GM18867 (cell line): ENCODE measurements around the gene BHLHE23.
"Not testable (repeated sequence)": the region's sequence is repeated elsewhere in the genome, so short reads cannot be mapped to it uniquely, and the experiment has no call there.

Experiments
- ATAC-seq: cut with Tn5 transposase; IDR thresholded peaks from one replicate; pipeline ENCODE4 v1.9.1; 2021; ENCODE audit warnings: mild to moderate bottlenecking, moderate library complexity; ENCODE audit not compliant: unreplicated experiment

The BHLHE23 gene

DNA sequence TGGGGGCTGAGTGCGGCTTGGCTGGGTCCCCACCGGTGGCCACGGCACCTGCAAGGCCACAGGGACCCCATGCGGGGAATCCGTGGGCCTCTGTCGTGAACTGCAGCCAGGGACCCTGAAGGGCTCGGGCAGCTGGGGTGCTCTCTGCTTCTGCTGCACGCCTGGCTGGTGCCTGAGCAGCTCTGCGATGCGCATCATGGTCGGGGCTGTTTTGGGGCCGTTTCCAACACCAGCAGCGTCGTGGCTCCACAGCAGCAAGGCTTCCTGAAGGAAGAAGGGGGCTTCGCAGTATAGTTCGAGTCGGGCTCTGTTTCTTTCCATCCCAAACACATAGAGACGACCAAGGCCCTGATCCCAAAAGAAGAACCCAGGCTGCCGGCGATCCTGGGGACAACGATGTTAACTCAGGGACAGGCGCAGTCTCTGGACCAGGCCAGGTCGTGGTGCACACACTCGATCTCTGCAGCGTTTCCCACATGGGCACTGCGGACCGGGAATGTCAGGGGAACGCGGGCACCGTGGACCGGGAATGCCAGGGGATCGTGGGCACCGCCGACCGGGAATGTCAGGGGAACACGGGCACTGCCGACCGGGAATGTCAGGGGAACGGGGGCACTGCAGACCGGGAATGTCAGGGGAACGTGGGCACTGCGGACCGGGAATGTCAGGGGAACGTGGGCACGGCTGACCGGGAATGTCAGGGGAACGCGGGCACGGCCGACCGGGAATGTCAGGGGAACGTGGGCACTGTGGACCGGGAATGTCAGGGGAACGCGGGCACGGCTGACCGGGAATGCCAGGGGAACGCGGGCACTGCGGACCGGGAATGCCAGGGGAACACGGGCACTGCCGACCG lies 36.8 kb upstream of the BHLHE23 start:
- no peak for ATAC-seq

DNA sequence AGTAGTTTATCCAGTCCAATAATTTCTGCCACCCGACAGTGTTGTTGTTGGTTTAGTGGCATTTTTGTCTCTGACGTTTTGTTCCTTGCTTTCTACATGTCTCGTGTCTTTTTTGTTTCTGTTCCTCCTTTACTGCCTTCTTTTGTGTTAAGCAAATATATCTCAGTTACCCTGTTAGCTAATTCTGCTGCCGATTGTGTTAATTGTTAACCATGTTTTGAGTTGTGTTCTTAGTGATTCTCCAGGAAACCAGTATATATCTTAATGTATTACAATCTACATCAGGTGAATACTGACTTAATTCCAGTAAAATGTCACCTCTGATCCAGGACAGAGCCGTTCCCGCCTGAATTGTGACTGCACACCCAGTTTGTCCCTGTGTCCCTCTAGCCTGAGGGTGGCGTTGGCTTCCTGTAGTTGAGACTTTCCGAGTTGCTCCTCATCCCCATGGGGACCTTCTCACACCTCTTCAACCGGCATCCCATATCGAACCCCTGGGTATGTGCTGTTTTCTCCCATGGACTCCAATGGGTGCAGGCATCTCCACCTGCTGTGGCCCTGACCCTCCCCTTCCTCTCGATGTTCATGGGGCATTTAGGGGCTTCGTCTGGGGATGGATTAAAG lies 35.8 kb upstream of the BHLHE23 start:
- no peak for ATAC-seq

DNA sequence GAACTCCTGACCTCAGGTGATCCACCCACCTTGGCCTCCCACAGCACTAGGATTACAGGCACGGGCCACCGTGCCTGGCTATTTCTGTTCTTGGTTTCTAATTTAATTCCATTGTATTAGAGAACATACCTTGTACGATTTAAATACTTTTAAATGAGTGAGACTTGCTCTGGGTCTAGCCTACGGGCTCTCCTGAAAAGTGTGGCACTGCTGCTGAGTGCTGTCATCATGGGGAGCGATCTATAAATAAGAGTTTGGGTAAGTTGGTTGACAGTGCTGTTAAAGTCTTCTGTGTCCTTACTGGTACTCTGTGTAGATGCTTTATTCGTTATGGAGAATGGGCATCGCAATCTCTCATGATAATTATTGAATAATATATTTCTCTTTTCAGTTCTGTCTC lies 35.0 kb upstream of the BHLHE23 start:
- no peak for ATAC-seq

DNA sequence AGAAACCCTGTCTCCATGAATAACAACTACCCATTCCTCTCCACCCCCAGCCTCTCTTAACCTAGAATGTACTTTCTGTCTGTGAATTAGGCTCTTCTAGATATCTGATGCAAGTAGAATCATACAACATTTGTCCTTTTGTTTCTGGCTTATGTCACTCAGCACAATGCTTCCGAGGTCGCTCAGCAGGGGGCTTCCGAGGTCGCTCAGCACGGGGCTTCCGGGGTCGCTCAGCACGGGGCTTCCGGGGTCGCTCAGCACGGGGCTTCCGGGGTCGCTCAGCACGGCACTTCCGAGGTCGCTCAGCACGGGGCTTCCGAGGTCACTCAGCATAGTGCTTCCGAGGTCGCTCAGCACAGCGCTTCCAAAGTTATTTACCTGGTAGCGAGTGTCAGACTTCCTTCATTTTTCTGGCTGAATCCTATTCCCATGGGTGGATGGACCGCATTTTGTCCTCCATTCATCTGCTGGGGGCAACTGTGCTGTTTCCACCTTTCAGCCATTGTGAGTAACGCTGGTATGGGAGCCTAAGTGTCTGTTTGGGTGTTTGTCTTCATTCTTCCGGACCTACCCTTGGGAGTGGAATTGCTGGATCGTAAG lies 31.0 kb upstream of the BHLHE23 start:
- no peak for ATAC-seq

DNA sequence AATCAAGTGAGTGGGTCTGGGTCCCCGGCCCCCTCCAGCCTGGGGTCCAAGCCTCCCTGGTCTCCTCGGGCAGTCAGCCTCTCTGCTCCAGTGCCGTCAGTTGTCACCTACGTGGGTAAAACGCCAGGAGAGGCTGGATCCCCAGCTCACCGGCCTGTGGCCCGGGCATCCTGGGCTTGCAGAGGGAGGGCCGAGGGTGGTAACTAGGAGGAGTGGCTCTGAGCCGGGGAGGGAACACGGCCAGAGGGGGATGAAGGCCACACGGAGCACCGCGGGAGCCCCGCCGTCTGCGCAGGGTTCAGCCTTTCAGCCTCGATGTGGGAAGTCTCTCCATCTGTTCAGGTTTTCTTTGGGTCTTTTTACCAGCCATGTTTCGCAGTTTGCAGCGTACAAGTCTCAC lies 29.5 kb upstream of the BHLHE23 start:
- no peak for ATAC-seq

DNA sequence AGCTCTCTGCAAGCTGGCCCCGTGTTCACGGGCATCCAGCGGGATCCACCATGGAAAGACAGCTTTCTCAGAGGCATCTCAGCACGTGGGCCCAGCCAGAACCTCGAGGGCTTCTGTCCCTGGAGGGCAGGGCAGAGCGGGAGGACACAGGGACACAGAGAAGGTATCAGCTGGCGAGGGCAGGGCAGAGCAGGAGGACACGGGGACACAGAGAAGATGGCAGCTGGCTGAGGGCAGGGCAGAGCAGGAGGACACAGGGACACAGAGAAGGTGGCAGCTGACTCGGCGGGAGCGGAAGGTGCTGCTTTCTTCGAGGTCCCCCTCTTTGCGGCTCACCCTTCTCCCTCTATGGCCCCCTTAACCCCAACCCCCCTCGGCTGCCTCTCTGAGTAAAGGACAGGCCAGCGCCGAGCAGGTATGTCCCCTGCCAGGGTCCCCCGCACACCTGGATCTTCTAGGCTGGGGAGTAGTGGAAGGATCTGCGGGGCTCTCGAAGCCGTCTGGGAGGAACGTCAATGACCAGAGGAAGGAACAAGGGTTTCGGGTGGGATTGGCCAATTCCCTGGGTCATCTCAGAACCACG lies 28.9 kb upstream of the BHLHE23 start:
- ATAC-seq, result no peak

DNA sequence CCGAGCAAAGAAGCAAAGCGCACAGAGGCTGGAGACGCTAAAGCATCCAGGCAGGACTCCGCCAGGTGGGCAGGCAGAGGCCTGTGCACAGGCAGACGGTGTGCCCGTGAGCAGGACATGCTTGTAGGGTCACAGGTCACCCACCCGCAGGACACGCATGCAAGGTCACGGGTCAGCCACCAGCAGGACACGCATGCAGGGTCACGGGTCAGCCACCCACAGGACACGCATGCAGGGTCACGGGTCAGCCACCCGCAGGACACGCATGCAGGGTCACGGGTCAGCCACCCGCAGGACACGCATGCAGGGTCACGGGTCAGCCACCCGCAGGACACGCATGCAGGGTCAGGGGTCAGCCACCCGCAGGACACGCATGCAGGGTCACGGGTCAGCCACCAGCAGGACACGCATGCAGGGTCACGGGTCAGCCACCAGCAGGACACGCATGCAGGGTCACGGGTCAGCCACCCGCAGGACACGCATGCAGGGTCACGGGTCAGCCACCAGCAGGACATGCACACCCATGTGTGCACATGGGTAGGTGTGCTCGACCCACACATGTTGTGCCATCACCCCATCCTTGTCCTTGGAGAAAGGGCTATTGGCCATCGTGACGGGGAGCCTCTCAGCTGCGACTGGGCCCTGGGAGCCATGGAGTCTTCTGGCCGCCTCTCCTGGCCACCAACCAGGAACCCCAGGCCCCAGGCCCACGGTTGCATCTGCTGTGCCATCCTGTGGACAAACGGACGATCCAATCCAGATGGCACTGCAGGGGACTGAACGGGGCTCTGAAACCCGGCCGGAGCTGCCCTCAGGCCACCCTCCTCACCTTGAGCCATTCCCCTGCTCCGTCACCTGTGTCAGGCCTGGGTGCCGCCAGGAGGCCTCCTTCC lies 28.2 kb upstream of the BHLHE23 start:
- ATAC-seq, result not testable (repeated sequence)

DNA sequence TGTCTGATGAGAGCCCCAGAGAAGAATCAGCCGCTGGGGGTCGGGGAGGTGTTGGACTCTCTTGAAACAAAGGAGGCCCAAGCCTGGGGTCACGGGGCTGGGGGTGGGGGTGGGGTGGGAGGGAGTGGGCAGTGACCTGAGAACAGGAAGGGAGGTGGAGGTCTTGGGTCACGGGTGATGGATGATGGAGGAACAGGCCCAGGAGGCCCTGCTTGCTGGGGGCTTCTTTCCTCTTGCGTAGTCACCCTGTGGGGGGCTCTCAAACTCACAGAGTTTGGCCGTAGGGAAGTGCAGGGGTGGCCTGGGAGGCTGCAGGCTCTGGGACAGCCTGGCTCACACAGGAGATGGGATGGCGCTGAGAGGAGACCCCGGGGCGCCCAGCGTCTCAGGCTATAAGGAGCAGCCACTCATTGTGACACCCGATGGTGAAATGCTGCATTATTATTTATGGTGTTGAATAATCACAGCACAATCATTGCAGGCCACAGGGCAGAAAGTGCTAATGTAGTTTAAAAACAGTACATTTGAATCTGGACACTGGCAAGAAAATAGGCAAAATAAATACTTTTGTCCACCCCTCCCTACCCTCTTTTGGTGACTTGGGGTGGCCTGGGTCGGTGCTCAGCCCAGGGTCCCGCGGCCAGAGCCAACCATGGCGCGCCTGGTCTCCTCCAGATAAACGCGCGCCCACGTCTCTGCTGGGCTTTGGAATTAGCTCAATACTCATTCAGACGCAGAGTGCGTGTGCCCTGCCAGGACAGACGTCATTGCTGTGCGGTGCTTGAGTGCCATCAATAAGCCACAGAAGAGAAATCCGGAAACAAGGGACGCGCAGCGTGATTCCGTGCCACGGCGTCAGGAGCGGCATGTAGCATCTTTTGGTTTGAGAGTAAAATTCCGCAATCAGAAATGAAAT lies 27.3 kb upstream of the BHLHE23 start:
- ATAC-seq, result no peak

DNA sequence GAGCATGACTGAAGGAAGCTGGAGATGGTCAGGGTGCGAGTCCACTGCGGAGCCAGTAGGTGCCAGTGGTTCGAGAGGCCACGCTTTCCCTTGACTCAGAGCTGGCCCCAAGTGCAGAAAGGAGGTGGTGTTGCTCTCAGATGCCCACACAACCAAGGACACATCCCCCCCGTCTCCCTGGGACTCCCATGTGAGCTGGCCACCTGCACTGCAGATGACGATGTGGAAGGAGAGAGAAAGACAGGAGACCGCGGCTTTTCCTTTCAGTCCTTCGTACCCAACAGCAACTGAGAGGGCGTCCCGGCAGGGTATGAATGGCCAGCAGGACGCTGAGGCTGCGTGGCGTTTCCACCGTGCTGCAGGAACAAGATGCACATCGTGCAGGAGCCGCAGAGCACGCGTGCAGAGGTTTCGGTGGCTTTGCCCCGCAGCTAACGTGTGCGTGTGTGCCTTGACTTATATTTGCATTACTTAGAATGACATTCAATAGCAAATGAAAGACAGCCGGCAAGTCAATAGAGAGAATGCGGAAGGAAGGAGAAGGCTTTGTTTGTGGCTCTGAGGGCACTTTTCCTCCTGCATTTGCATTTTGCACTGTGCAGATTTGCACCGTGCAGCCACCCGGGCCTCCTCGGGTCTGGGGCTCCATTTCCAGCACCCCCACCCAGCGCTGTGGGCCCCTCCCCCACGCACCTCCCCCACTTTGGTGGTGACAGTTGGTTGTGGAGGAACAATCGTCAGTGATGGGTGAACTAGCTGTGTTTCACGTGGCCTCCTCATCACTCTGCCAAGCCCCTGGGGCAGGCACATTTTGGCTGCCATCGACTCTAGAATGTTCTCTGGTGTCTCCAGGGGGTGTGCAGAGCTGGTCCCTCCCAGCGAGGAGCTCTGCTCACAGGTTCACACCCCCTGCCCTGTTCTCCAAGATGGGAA lies 26.4 kb upstream of the BHLHE23 start:
- ATAC-seq, result no peak

DNA sequence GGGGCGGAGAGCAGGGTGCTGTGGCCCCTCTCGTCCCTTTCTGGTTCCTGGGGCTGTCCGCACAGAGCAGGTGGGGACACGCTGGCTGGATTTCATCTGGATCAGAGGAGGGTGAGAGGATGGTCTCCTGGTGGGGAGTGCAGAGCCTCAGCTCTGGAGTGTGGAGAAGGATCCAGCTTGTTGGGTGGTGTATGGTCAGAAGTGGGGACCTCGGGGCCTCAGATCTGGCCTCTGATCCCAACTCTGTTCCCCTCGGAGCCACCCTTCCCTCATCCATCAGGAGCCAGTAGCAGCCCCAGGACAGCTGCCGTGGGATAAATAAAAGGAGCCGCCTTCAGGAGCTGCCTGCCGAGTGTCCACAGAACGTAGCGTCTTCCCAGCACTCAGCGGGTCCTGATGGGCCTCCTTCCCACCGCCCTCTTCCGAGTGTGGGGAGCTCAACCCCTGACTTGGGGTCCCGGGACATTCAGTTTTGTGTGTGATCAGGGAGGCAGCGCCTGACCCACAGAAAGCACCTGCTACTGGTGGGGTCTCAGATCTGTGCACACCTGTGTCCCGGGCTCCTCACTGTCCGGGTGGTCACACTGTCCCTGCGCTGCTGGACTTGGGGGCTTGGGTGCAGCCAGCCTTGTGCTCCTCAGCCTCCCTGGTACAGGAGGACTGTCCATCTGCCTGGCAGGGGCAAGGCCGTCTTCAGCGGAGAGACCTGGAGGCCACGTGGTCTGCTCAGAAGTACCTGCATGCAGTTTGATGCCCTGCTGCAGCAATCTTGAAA lies 25.4 kb upstream of the BHLHE23 start:
- no peak for ATAC-seq

DNA sequence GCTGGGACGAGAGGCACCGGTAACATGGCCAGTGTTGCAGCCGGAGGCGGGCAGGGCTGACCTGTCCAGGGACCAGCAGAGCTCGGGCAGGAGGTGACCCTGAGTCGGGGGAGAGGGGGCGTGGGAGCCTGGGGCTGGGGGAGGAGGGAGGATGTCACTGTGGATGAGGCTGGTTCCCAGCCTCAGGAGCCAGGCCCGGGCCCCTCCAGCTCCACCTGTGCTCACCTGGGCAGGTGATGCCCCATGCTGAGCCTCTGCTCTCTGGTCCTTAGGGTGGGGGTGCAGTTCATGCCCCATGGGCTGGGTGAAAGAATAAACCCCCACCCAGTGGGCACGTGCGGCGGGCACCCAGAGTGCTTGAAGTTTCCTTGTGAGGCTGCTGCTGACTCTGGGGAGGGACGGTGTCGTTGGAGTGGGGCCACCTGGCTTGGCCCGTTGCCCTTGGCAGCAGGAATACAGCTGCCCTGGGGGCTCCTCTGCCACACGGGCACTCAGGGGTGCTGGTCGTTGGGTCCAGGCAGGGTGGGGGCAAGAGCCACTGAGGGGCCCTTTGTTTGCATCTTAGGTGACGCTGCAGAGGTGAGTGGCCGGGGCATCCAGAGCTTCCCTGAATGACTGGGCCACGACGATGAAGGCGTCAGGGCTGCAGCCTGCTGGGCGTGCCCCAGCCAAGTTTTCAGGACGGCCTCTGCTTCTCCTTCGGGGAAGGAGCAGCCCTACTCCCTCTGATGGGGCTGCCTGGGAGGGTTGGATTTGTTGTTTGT lies 24.7 kb upstream of the BHLHE23 start:
- ATAC-seq, result no peak

DNA sequence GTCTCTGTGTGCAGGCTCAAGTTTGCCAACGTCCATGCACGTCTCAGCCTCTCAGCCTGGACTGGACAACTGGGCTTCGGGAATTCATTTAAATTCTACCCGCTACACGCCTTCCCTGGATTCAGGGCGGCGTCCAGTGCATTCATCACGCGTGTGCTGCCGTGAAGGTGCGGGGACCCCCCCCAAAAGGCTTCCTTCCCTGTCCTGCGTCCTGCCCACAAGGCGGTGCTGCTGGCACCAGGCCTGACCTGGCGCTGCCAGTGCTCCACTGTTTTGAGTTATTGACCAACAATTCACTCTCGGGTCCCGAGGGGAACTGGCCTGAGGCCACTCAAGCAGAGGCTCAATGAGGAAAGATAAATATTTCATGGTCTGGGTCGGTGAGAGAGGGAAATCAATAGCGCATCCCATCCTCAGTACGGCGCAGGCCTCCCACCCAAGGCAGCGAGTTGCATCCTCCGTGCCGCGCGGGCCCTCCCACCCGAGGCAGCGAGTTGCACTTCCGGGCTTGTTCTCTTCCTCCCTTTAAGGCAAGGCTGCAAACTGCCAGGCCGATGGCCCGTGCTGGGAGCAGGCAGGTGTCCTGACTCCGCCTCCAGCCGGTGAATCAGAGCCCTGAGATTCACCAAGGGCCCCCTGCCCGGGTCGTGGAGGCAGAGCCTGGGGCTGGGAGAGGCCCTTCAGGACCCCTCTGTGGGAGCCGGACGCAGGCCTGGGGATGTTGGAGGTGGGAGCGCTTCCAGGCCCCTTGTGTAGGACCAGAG lies 22.8 kb upstream of the BHLHE23 start:
- no peak for ATAC-seq

DNA sequence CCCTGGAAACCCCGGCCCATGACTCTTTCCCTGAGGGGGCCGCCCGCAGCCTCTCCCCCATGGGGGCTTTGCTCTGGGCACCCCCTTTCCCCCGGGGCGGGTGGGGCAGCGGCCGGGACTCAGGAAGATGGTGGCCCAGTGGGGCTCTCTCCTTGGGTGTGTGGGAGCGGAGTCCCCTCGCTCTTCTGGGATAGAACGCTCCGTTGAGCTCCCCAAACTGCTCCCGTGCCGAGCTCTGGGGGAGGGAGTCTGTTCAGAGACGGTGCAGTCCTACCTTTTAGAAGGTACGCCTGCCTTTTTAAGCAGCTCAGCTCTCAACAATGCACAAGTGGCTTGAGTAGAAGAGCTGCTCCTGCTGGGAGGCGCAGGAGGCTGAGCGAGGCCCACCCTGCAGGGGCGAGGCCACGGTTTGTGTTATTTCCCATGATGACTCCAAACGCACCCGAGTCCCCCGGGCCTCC lies 21.7 kb upstream of the BHLHE23 start:
- no peak for ATAC-seq

DNA sequence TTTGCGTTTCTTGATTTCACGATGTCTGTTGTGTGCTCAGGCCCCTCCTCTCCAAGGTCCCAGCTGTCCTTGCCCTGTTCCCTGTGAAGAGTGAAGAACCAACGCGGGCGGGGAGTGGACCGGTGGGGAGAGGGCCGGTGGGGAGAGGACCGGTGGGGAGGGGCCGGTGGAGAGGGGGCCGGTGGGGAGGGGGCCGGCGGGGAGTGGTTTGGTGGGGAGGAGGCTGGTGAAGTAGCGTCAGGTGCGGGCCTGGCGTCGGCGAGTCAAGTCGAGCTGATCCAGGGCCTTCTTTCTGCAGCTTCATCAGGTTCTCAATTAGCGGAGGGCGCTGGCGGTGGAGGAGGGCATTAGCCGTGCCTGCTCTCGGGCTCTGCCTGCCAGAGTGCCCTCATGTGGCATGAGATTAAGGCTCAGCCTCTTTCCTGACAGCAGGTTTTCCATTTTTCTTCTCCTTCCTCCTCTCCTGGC lies 21.2 kb upstream of the BHLHE23 start:
- ATAC-seq, result no peak

DNA sequence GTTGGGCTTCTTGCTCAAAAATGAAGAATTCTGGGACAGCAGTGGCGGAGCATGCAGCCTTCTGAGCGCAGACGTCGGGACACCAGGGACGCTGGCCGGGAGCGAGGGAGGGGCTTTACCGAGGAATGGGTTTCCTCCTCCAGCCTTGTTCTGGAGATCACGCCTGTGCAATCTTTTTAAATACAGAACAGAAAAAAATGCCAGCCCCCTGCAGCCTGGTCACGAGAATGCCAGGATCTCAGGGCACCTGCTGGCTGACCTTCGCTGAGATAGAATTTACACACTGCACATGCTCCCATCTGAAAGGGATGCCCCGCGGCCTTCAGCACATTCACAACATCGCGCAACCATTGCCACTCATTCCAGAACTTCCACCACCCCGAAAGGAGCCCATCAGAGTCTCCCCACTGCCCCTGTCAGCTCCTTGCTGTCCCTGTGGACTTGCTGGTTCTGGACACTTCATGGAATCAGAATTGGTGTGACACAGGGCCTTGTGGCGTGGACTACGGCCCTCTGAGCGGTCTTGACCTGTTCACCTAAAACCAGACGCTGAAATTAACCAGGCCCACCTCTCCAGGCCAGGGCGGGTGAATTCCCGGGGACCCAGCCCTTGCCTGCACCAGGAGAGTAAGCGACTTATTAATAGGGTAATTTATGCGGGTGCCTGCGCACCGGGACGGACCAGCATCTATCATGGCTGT lies 20.6 kb upstream of the BHLHE23 start:
- no peak for ATAC-seq
